ENCODE results near the gene PCGF1. TPM values are rescaled to one million over a fixed set of nuclear protein-coding genes. Genes with fewer than 3 reads are reported as not detected.

Gene PCGF1
- total and polyA plus RNA-seq, 2 experiments from 2014 or later = 10.9 to 13.4 TPM

- H3K4me2 ChIP-seq = peak overlapping the region; percentile 95
- peak overlapping the region; percentile 82; the same call in 1 of the 2 replicates for H3K27ac ChIP-seq (ENCODE audit: low read depth)
- peak overlapping the region; percentile 68 for H3K4me3 ChIP-seq
- H3F3A ChIP-seq (replicated peaks; ENCODE audit: low read depth) = no peaks in the 10 kb centered on the region
- no peaks in the 10 kb centered on the region; the same call in 1 of the 2 replicates for H3K36me3 ChIP-seq (ENCODE audit: insufficient read depth)
- peaks cover 14% of the 10 kb centered on the region for H3K79me2 ChIP-seq (replicated peaks; ENCODE audit: insufficient read depth)
- H3K27me3 Mint-ChIP-seq (ENCODE audit: insufficient read depth, low read depth, poor library complexity) = peaks cover 11% of the 10 kb centered on the region
- peaks cover 24% of the 10 kb centered on the region for H3K36me3 Mint-ChIP-seq (ENCODE audit: low read depth)
- no peaks in the 10 kb centered on the region for H3K9me3 Mint-ChIP-seq
- H3K4me1 Mint-ChIP-seq = peaks cover 6% of the 10 kb centered on the region; the same call in 2 of the 3 replicates
- H3K4me1 ChIP-seq (ENCODE audit: insufficient read depth) = peaks cover 5% of the 10 kb centered on the region; the same call in 1 of the 2 replicates
- H2AFZ ChIP-seq = peak overlapping the region; percentile 72; the same call in 1 of the 2 replicates
- peak overlapping the region; percentile 99 for H3K4me3 Mint-ChIP-seq
- no peaks in the 10 kb centered on the region for H3K9me2 ChIP-seq (ENCODE audit: insufficient read depth)
- peak overlapping the region; percentile 99 for H3K27ac Mint-ChIP-seq
- peak; percentile 75 for DNase-seq (ENCODE audit: low spot score)
- no peak for TF ChIP-seq ZNF114 (CRISPR knock-in tag; IDR thresholded peaks at IDR 0.05)
- TF ChIP-seq ZNF331 (CRISPR knock-in tag; IDR thresholded peaks at IDR 0.05; ENCODE audit: low read depth) = no peak
- TF ChIP-seq JUNB (IDR thresholded peaks at IDR 0.05; ENCODE audit: unreplicated experiment) = no peak
- TF ChIP-seq ETS1 (IDR thresholded peaks at IDR 0.05) = no peak
- TF ChIP-seq EZH2 (IDR thresholded peaks at IDR 0.05; ENCODE audit: low read depth, unreplicated experiment) = no peak
- TF ChIP-seq STAT1 (IDR thresholded peaks at IDR 0.05; ENCODE audit: unreplicated experiment) = no peak
- TF ChIP-seq CTCF (conservative IDR thresholded peaks at IDR 0.05; ENCODE audit: low read depth in 2 of 2) = no peak
- TF ChIP-seq NANOG (IDR thresholded peaks at IDR 0.05; ENCODE audit: borderline replicate concordance) = no peak
- no peak for TF ChIP-seq POLR2AphosphoS5 (IDR thresholded peaks at IDR 0.05; ENCODE audit: low read depth)
- no peak for TF ChIP-seq ZNF462 (CRISPR knock-in tag; IDR thresholded peaks at IDR 0.05)
- TF ChIP-seq REST (IDR thresholded peaks at IDR 0.05; ENCODE audit: unreplicated experiment) = no peak
- no peak for TF ChIP-seq EZH2phosphoT487 (IDR thresholded peaks at IDR 0.05; ENCODE audit: unreplicated experiment)
- TF ChIP-seq CREB1 (CRISPR knock-in tag; IDR thresholded peaks at IDR 0.05; ENCODE audit: low read depth) = no peak
- H3K27me3 ChIP-seq (ENCODE audit: insufficient read depth) = no peaks in the 10 kb centered on the region
- peaks cover 13% of the 10 kb centered on the region; the same call in 1 of the 2 replicates for H4K20me1 ChIP-seq (replicated peaks; ENCODE audit: insufficient read depth)
- peak; percentile 55 for ATAC-seq
Measured at GRCh38 chr2:74481961-74482800, 25.3 kb downstream of the PCGF1 start.
